ENCODE results near the gene CTU2. TPM values are rescaled to one million over a fixed set of nuclear protein-coding genes. Genes with fewer than 3 reads are reported as not detected.
A peak's percentile ranks its signal among the peaks of the same experiment; 100 is the strongest.

Gene CTU2
- total and polyA plus RNA-seq, 2 of the 4 experiments (the other 2 are of a cell fraction): 12.9 to 18.4 TPM

DNA sequence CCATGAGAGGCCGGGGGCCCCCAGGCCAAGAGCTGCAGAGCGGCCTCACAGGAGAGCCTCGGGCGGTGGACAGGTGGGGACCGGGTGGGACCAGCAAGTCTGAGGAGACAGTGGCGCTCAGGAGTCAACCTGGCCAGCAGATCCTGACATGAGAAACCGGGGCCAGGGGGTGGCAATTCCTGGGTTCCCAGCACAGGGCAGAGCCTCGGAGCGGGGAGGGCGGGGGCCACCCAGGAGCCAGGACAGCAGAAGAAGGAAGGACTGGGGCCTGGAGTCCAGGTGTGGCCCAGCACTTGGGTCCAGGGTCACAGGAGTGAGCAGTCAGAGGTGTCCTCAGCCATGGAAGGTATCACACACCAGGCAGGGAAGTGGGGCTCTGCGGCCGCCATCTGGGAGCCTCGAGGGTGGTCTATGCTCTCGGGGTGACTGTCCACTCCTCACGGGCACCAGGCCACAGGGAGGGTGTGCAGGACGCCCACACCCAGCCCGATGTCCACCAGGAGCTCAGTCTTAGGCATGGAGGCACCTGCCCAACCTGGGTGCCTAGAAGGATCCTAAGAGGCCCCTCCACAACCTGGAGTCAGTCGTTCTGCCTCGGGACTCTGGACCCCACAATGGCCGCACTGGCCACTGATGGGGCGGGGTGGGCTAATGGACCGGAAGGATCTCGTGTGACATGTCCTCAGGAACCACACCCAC lies 49.6 kb downstream of the CTU2 start:
- intact Hi-C loops (cut with micrococcal nuclease): no loop called here
- Histone ChIP-seq H3K27ac (ENCODE audit: insufficient read depth, low read length) (no peak overlapping the region), H3K36me3 (ENCODE audit: control insufficient read depth, insufficient read depth, low read length) (peaks cover 4% of the 10 kb centered on the region; the same call in 1 of the 2 replicates), H3K18ac (ENCODE audit: low read depth, low read length) (no peak overlapping the region), H3K4ac (ENCODE audit: low read depth, low read length) (0 out of 2 replicates have a peak overlapping the region, but pooled peaks have one; percentile 25), H2AFZ (replicated peaks; ENCODE audit: low read length, poor library complexity) (no peak overlapping the region), H3K27me3 (ENCODE audit: control insufficient read depth, insufficient read depth, low read length) (no peaks in the 10 kb centered on the region), H4K5ac (ENCODE audit: low read depth, low read length) (no peak overlapping the region), H2AK9ac (replicated peaks; ENCODE audit: low read depth, low read length, poor library complexity) (peak overlapping the region; percentile 52), H3K14ac (replicated peaks; ENCODE audit: low read depth, low read length) (0 out of 2 replicates have a peak overlapping the region, but pooled peaks have one; percentile 18), H2BK15ac (ENCODE audit: low read depth, low read length) (no peak overlapping the region), H3K79me1 (ENCODE audit: low read depth in 1 of 2, low read length in 2 of 2) (peaks cover 25 to 87% of the 10 kb centered on the region in 2 experiments), H3K4me2 (ENCODE audit: low read depth, low read length) (no peak overlapping the region), H2AK5ac (ENCODE audit: low read depth, low read length) (peak overlapping the region; percentile 38; the same call in 1 of the 2 replicates), H3K9me3 (ENCODE audit: control insufficient read depth, insufficient read depth, low read length) (no peaks in the 10 kb centered on the region), H3K9me1 (ENCODE audit: insufficient read depth, low read length) (peaks cover 24% of the 10 kb centered on the region), H4K8ac (ENCODE audit: low read depth in 2 of 2, low read length in 2 of 2) (no peak overlapping the region; a peak in 1 of 4 replicates), H3K4me3 (ENCODE audit: insufficient read depth, low read depth, low read length) (no peak overlapping the region), H4K20me1 (ENCODE audit: insufficient read depth, low read length) (peaks cover 93% of the 10 kb centered on the region), H2BK120ac (ENCODE audit: low read depth, low read length) (no peak overlapping the region), H3K23ac (ENCODE audit: low read depth, low read length) (no peak overlapping the region), H3K9ac (ENCODE audit: low read depth, low read length) (no peak overlapping the region), H3K56ac (ENCODE audit: extremely low read depth, insufficient read depth, low read length) (no peak overlapping the region), H3K4me1 (ENCODE audit: control insufficient read depth, insufficient read depth, low read length) (peaks cover 32% of the 10 kb centered on the region), H4K91ac (ENCODE audit: insufficient read depth, low read depth, low read length) (no peak overlapping the region), H2BK20ac (ENCODE audit: low read depth, low read length) (no peak overlapping the region), H2BK5ac (ENCODE audit: low read depth, low read length, poor library complexity, severe bottlenecking) (no peak overlapping the region)
- TF ChIP-seq BHLHE40 (IDR thresholded peaks at IDR 0.05; ENCODE audit: low read depth, low read length): no peak
- no peak for TF ChIP-seq MAZ (IDR thresholded peaks at IDR 0.05; ENCODE audit: borderline replicate concordance, low read depth, low read length)
- no peak for TF ChIP-seq SMC3 (IDR thresholded peaks at IDR 0.05; ENCODE audit: low read depth, low read length)
- TF ChIP-seq RCOR1 (IDR thresholded peaks at IDR 0.05; ENCODE audit: insufficient replicate concordance, low read length): no peak
- no peak for TF ChIP-seq RAD21 (IDR thresholded peaks at IDR 0.05; ENCODE audit: low read length)
- no peak for TF ChIP-seq POLR2A (IDR thresholded peaks at IDR 0.05; ENCODE audit: low read depth, low read length)
- TF ChIP-seq, protein P1, sequence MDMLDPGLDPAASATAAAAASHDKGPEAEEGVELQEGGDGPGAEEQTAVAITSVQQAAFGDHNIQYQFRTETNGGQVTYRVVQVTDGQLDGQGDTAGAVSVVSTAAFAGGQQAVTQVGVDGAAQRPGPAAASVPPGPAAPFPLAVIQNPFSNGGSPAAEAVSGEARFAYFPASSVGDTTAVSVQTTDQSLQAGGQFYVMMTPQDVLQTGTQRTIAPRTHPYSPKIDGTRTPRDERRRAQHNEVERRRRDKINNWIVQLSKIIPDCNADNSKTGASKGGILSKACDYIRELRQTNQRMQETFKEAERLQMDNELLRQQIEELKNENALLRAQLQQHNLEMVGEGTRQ (IDR thresholded peaks at IDR 0.05; ENCODE audit: low read depth, low read length): no peak
- no peak for TF ChIP-seq NFE2L2 (IDR thresholded peaks at IDR 0.05; ENCODE audit: low read depth, low read length)
- TF ChIP-seq MAFK (IDR thresholded peaks at IDR 0.05; ENCODE audit: low read depth, low read length): no peak
- TF ChIP-seq MXI1 (IDR thresholded peaks at IDR 0.05; ENCODE audit: borderline replicate concordance, low read depth, low read length): no peak
- TF ChIP-seq CHD1 (IDR thresholded peaks at IDR 0.05; ENCODE audit: low read depth, low read length): no peak
- TF ChIP-seq CEBPB (IDR thresholded peaks at IDR 0.05; ENCODE audit: low read depth, low read length): no peak
- TF ChIP-seq FOS (IDR thresholded peaks at IDR 0.05; ENCODE audit: low read depth, low read length): no peak
- dilution Hi-C loops (cut with HindIII; ENCODE audit: low sequenced_read_pairs, unreplicated experiment): no loop called here
- WGBS, 2 experiments (ENCODE audit: extremely low coverage in 2 of 2, insufficient read length in 1 of 2): 85% methylated on average over 13 of the region's 23 CpGs; no CpG with 5 or more reads in 1 of the 2 experiments
- DNase-seq (no peak), ATAC-seq (ENCODE audit: low read depth) (no peak)
- CTCF ChIA-PET: interaction anchor here (0.8 to 1.5 kb wide), 3 partner anchors 13 to 18 kb away, joined by 3 to 4 read pairs (median 3); no protein-coding TSS in a partner anchor
- in situ Hi-C loops (cut with MboI; ENCODE audit: low sequenced_read_pairs): no loop called here
- POLR2A ChIA-PET (ENCODE audit: unreplicated experiment): no interaction called here
- BruUV-seq (replicated peaks): no TSS peak

Data from IMR-90 (cell line).